OCI-LY1 (cell line): ENCODE results near the gene ADA.

Experiments used
- CTCF ChIP-seq: fragments of 200-600 bp; sonication (generic), shearing (Covaris generic); IDR thresholded peaks from 2 replicates; pipeline ENCODE4 v1.5.1; 2017; ENCODE audit warnings: mild to moderate bottlenecking, antibody characterized with exemption, low read length, moderate library complexity, mixed read lengths
- EZH2 ChIP-seq: fragments of 200-600 bp; sonication (generic), shearing (Covaris generic); IDR thresholded peaks from 2 replicates; pipeline ENCODE4 v1.8.0; 2017; ENCODE audit warnings: borderline replicate concordance, mixed run types, mild to moderate bottlenecking, antibody characterized with exemption, low read length, moderate library complexity, mixed read lengths

- TF ChIP-seq EZH2 = no peak
- no peak for TF ChIP-seq CTCF
Measured at GRCh38 chr20:44582311-44583025, 69.0 kb downstream of the ADA start, which contains the start of gene PKIG.
